HG02678 (cell line): Measurements from ENCODE around the gene BRIX1.
"Not testable (repeated sequence)": the region's sequence is repeated elsewhere in the genome, so short reads cannot be mapped to it uniquely, and the experiment has no call there.

Experiments used
- ATAC-seq: cut with Tn5 transposase; IDR thresholded peaks from one replicate; pipeline ENCODE4 v1.9.1; 2021; ENCODE audit warnings: mild to moderate bottlenecking, moderate library complexity; ENCODE audit not compliant: unreplicated experiment

BRIX1 gene

GRCh38 chr5:34913072-34913471 is 2.4 kb upstream of the BRIX1 start:
- ATAC-seq, result no peak

GRCh38 chr5:34914671-34915138 is 806 bp upstream of the BRIX1 start:
- peak; percentile 13 for ATAC-seq

GRCh38 chr5:34915856-34916192 is 313 bp downstream of the BRIX1 start:
- peak; percentile 14 for ATAC-seq

GRCh38 chr5:34916518-34916917 is 1.0 kb downstream of the BRIX1 start:
- ATAC-seq, result no peak

GRCh38 chr5:34918025-34918424 is 2.5 kb downstream of the BRIX1 start:
- ATAC-seq, result no peak

- no peak for ATAC-seq
Observed at GRCh38 chr5:34919077-34919476, 3.6 kb downstream of the BRIX1 start.

- ATAC-seq, result not testable (repeated sequence)
Observed at GRCh38 chr5:34923256-34923655, 7.7 kb downstream of the BRIX1 start.

GRCh38 chr5:34923694-34924461 is 8.4 kb downstream of the BRIX1 start:
- peak; percentile 52 for ATAC-seq

GRCh38 chr5:34924462-34924765 is 8.9 kb downstream of the BRIX1 start:
- ATAC-seq, result no peak

GRCh38 chr5:34926318-34926888 is 10.9 kb downstream of the BRIX1 start:
- ATAC-seq, result no peak

GRCh38 chr5:34927785-34928184 is 12.3 kb downstream of the BRIX1 start:
- ATAC-seq, result no peak

GRCh38 chr5:34928267-34928666 is 12.8 kb downstream of the BRIX1 start:
- no peak for ATAC-seq

GRCh38 chr5:34929134-34929719 is 13.7 kb downstream of the BRIX1 start, which contains the start of gene DNAJC21:
TSS of gene DNAJC21 (plus strand) at chr5:34929559. CDS start at chr5:34929820, 261 bp downstream.
- ATAC-seq, result peak; percentile 86

- ATAC-seq, result peak; percentile 78
Observed at GRCh38 chr5:34929720-34930461, 14.4 kb downstream of the BRIX1 start.

- no peak for ATAC-seq
Observed at GRCh38 chr5:34930462-34930844, 14.9 kb downstream of the BRIX1 start.

GRCh38 chr5:34930870-34931269 is 15.4 kb downstream of the BRIX1 start:
- ATAC-seq, result no peak

GRCh38 chr5:34932947-34933346 is 17.4 kb downstream of the BRIX1 start:
- ATAC-seq, result no peak

- ATAC-seq, result no peak
Observed at GRCh38 chr5:34941936-34942335, 26.4 kb downstream of the BRIX1 start.

GRCh38 chr5:34944044-34944443 is 28.5 kb downstream of the BRIX1 start:
- ATAC-seq, result no peak

GRCh38 chr5:34944460-34945047 is 29.0 kb downstream of the BRIX1 start:
- no peak for ATAC-seq

GRCh38 chr5:34957321-34957720 is 41.8 kb downstream of the BRIX1 start:
- no peak for ATAC-seq
